Activated naive CD8-positive, alpha-beta T cell treated with anti-CD3 and anti-CD28 coated beads, Interleukin-2, amount 10 ng/mL, durations not matched to agents 7 days and 5 days (primary cell): ENCODE data around the gene SORCS1. TPM values are rescaled to one million over a fixed set of nuclear protein-coding genes. Genes with fewer than 3 reads are reported as not detected.
"Not testable (repeated sequence)": the region's sequence is repeated elsewhere in the genome, so short reads cannot be mapped to it uniquely, and the experiment has no call there.

ENCODE experiments used
- ATAC-seq: fragments of 150-1000 bp; cut with Tn5 transposase; one replicate; pipeline ENCODE4 v1.10.0; 2021; ENCODE audit warnings: low read depth, moderate library complexity
- POLR2A ChIA-PET: fragments of 350-600 bp; sonication (Branson Sonifier 250); formaldehyde crosslinking; loops from one replicate; lab custom pipeline; 2021; ENCODE audit warnings: antibody characterized with exemption; lab: Charles Lee
- DNase-seq: peaks from one replicate; pipeline ENCODE4 v3.0.0; 2021
- H3K27ac Mint-ChIP-seq: one replicate; pipeline ENCODE4 v1.8.0; 2022; ENCODE audit warnings: mild to moderate bottlenecking, mixed read lengths
- H3K27me3 Mint-ChIP-seq: one replicate; pipeline ENCODE4 v1.8.0; 2022; ENCODE audit warnings: mild to moderate bottlenecking, moderate library complexity, mixed read lengths
- H3K36me3 Mint-ChIP-seq: one replicate; pipeline ENCODE4 v1.8.0; 2021; ENCODE audit warnings: mild to moderate bottlenecking, mixed read lengths
- H3K4me1 Mint-ChIP-seq: one replicate; pipeline ENCODE4 v1.8.0; 2021; ENCODE audit warnings: mixed read lengths
- H3K4me3 Mint-ChIP-seq: one replicate; pipeline ENCODE4 v1.8.0; 2022; ENCODE audit warnings: mild to moderate bottlenecking, moderate library complexity, mixed read lengths
- H3K9me3 Mint-ChIP-seq: one replicate; pipeline ENCODE4 v1.8.0; 2021; ENCODE audit warnings: mixed read lengths
- total RNA-seq, 2 experiments: library from RNA; stranded (reverse); gene quantifications; one replicate each; pipeline ENCODE4 v1.2.3, GENCODE V29; 2021

Gene SORCS1
- total RNA-seq, 2 experiments from 2014 or later = not detected

DNA sequence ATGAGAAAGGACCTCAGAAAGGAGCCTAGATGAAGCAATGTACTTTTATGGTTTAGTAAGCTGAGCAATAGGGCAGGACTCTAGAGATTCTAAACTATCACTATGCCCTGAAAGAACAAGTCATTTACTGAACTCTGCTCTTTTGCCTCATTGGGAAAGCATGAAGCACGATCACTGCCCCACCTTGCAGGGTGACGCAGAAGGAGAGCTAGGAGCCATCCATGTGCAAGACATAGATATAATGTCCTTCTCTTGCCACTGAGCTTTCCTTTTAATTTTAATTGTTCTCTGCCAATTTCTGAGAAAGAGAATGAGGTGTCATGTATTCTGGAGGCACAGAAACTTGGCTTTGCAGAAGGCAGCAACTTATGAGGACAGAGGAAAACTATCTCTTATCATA lies 108.3 kb downstream of the SORCS1 start:
- Mint-ChIP-seq H3K27ac (no peak overlapping the region), H3K4me3 (no peak overlapping the region), H3K4me1 (no peaks in the 10 kb centered on the region), H3K9me3 (no peaks in the 10 kb centered on the region), H3K36me3 (no peaks in the 10 kb centered on the region), H3K27me3 (no peaks in the 10 kb centered on the region)
- DNase-seq (no peak), ATAC-seq (no peak)
- POLR2A ChIA-PET = no interaction called here

DNA sequence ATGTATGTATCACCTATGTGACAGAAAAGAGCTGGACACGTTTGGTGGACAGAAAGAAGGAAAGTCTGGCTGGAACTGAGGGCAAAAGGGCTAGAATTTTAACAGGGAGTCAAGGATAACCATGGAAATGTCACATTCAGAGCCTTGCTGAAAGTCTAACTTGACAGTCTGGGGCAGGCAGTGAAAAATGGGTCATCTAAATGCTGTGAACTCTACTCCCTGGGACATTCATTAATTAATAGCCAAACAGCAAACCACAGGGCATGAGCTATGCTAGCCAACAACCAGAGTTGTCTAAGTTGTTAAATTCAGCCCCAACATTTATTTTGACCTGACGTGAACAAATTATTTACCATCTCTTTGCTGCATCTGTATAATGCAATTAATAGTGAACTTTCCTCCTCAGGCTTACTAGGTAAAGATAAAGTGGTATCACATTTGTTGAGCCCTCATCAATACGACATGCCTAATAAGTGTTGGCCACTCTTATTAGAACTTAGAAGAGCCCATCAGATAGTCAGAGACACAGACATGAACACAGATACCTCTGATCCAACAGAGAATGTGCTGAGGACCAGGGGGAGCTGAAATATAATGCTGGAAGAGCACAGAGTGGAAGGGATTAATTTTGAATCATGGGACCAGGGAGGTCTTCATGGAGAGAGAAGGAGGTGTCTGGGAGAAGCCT lies 109.9 kb downstream of the SORCS1 start:
- POLR2A ChIA-PET = no interaction called here
- Mint-ChIP-seq H3K27me3 (no peaks in the 10 kb centered on the region), H3K27ac (no peak overlapping the region), H3K36me3 (no peaks in the 10 kb centered on the region), H3K4me1 (no peaks in the 10 kb centered on the region), H3K4me3 (no peak overlapping the region), H3K9me3 (no peaks in the 10 kb centered on the region)
- no peak for ATAC-seq
- no peak for DNase-seq

DNA sequence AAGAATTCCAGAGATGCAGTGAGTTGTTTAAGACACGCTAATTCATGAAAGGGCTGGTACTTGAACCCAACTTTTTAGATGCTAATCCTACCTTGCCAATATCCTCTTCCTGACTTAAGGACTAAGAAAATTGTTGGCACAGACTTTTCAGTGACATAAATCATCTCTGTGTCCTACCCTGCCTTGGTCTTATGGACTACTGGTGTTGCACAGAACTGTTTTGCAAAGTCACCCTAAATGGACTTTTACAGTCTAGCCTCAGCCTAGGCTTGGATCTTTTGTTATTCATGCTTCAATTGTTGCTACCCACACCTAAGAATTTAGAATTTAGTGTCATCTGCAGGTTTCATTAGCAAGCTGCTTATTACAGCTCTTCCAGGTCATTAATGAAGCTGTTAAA lies 112.7 kb downstream of the SORCS1 start:
- DNase-seq (no peak), ATAC-seq (no peak)
- no peaks in the 10 kb centered on the region for H3K36me3 Mint-ChIP-seq
- POLR2A ChIA-PET = no interaction called here
- no peaks in the 10 kb centered on the region for H3K27me3 Mint-ChIP-seq
- H3K9me3 Mint-ChIP-seq = peaks cover 3% of the 10 kb centered on the region
- no peak overlapping the region for H3K27ac Mint-ChIP-seq
- no peaks in the 10 kb centered on the region for H3K4me1 Mint-ChIP-seq
- no peak overlapping the region for H3K4me3 Mint-ChIP-seq

DNA sequence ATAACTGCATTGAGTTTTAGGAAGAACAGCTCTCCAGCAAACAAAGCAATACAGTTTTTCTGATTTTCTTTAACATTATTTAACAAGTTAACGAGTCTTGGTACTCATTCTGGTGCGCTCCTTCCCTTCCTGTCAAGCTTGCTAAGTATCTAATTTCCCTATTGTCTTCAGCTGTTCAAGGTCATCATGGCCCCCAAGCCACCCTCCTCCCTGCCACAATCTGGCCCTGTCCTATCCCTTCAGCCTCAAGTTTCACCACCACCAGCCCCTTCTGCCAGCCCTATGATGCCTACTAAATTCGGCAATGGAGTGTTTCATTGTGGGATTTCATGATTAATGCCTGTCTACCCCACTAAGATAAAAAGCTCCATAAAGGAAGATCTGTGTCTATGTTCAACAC lies 121.0 kb downstream of the SORCS1 start:
- H3K36me3 Mint-ChIP-seq = no peaks in the 10 kb centered on the region
- POLR2A ChIA-PET = no interaction called here
- DNase-seq = no peak
- H3K27ac Mint-ChIP-seq = no peak overlapping the region
- no peak for ATAC-seq
- no peak overlapping the region for H3K4me3 Mint-ChIP-seq
- no peaks in the 10 kb centered on the region for H3K9me3 Mint-ChIP-seq
- no peaks in the 10 kb centered on the region for H3K27me3 Mint-ChIP-seq
- no peaks in the 10 kb centered on the region for H3K4me1 Mint-ChIP-seq

DNA sequence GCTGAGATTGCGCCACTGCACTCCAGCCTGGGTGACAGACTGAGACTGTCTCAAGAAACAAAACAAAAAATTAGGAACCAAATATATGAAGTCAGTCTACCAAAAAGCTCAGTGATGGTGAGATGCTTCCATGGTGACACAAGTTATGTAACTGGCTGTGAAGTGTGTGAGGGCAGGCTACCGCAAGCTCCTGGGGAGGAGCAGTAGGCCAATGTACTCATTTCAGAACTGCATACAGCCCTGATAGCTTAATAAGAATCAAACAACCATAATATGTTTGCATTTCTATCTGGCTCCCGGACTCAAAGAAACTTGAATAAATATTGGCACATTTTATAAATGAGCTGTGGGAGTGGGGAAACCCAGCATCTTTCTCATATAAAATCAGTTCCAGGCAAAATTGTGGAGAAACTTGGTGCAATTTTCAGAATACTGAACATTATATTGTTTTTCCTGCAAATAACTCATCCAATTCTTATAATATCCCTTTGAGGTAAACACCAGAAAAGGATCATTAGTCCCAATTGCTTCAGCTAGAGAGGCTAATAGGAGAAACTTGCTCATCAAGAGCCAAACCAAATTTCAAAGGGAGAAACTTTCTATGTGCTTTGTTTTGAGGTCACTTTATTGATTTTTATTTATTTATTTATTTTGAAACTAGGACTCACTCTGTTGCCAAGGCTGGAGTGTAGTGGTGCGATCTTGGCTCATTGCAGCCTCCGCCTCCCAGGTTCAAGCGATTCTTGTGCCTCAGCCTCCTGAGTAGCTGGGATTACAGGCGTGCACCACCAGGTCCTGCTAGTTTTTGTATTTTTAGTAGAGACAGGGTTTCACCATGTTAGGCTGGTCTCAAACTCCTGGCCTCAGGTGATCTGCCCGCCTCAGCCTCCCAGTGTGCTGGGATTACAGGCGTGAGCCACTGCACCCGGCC lies 127.0 kb downstream of the SORCS1 start:
- POLR2A ChIA-PET = no interaction called here
- Mint-ChIP-seq H3K27ac (no peak overlapping the region), H3K27me3 (no peaks in the 10 kb centered on the region), H3K4me1 (no peaks in the 10 kb centered on the region), H3K4me3 (no peak overlapping the region), H3K9me3 (peaks cover 3% of the 10 kb centered on the region), H3K36me3 (no peaks in the 10 kb centered on the region)
- DNase-seq (no peak), ATAC-seq (no peak)

DNA sequence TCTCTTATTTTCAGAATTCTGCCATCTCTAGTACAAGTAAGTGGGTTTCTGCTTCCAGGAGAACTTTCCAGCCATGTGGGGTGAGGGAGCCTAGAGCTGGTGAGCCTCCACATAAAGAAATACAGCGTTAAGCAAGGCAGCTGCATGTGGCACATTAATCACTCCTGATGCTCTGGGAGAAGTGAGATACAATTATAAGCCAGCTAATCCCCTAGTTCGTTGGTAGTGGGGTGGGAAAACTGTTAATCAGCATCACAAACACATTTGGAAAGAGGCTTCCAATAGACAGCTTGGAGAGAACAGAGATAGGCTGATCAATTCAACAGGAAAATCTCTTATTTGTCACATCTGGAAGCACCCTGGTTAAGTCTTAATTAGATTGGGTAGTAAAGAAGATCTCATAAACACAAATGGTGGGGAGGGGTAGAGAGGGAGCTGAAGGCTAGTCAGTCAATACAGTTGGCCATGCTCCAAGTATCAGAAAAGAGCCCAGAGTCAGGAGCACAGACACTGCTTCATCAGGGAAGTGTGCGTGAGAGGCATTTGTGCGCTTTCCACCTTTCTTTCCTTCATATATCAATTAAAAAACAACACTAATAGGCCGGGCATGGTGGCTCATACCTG lies 130.6 kb downstream of the SORCS1 start:
- H3K27me3 Mint-ChIP-seq = no peaks in the 10 kb centered on the region
- no peak overlapping the region for H3K27ac Mint-ChIP-seq
- H3K4me1 Mint-ChIP-seq = no peaks in the 10 kb centered on the region
- no peaks in the 10 kb centered on the region for H3K36me3 Mint-ChIP-seq
- no peak for ATAC-seq
- H3K9me3 Mint-ChIP-seq = peaks cover 3% of the 10 kb centered on the region
- DNase-seq = no peak
- POLR2A ChIA-PET = no interaction called here
- H3K4me3 Mint-ChIP-seq = no peak overlapping the region

DNA sequence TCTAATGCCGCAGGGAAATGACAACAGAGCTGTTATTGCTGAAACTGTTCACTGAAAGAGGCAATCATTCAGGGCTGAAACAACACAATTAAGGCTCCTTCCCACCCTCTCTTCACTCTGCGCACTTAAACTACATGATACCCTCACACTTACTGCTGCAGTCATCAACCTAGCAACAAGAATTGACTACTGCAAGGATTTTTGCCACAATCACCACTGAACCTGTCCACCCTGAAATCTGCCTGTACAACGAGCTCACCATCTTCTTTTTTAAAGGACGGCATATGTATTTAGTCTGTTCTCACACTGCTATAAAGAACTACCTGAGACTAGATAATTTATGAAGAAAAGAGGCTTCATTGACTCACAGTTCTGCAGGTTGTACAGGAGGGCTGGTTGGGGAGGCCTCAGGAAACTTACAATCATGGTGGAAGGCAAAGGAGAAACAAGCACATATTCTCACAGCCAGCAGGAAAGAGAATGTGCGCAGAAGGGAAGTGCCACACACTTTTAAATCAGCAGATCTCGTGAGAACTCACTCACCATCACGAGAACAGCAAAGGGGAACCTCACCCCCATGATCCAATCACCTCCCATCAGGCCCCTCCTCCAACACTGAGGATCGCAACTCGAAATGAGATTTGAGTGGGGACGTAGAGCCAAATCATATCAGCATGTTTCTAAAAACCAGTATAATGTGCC lies 131.7 kb downstream of the SORCS1 start:
- Mint-ChIP-seq H3K4me3 (no peak overlapping the region), H3K36me3 (no peaks in the 10 kb centered on the region), H3K27ac (no peak overlapping the region), H3K9me3 (peaks cover 3% of the 10 kb centered on the region), H3K4me1 (no peaks in the 10 kb centered on the region), H3K27me3 (no peaks in the 10 kb centered on the region)
- POLR2A ChIA-PET = no interaction called here
- ATAC-seq (no peak), DNase-seq (no peak)

DNA sequence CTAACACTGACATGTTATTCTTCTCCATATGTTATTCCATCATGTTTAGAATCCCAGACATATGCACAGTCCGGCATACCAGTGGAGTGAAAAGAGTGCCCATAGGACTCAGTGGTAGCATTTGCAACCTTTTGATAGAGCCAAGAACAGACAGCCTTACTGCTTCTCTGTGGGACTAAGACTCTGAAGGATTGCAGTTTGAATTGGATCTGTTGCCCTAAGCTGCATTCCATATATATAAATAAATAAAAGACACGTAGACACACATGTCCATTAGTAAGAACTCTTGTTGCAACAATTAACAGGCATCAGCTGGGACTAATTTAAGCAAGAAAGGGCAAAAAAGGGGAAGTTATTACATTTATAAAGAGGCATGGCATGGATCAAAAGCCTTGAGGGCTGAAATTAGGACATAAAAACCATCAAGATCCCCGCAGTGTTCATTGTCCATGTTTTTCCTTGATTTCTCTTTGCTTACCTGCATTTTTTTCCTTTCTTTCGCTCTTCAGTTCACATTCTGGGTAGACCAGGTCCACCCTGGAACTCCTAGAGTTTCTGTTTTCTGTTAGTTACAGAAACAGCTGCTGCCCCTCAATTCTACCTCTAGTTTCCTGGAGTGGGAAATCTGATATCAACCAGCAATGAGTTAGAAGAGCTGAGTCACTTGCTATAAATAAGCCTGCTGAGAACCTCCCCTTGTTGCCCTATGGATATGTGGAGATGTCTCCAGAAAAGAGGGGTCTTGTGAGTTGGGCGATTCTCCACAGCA lies 132.4 kb downstream of the SORCS1 start:
- ATAC-seq (no peak), DNase-seq (no peak)
- POLR2A ChIA-PET = no interaction called here
- peaks cover 3% of the 10 kb centered on the region for H3K9me3 Mint-ChIP-seq
- H3K27me3 Mint-ChIP-seq = no peaks in the 10 kb centered on the region
- no peak overlapping the region for H3K27ac Mint-ChIP-seq
- no peak overlapping the region for H3K4me3 Mint-ChIP-seq
- H3K36me3 Mint-ChIP-seq = no peaks in the 10 kb centered on the region
- no peaks in the 10 kb centered on the region for H3K4me1 Mint-ChIP-seq

DNA sequence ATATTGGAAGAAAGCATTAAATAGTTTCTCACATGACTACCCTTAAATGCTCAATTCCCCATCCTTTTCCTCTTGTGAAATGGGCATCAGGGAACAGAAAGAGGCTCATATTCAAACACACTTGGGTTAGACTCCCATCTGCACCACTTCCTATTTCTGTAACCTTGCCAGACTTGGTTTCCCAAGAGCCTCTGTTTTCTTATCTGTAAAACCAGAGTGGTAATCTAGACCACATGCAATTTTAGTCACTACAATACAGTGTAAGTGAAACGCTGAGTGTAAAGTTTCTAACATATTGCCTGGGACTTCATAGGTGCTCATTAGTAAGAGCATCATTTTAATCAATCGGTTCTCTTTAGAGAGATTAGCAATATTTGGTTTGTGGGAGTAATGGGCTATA lies 136.3 kb downstream of the SORCS1 start:
- H3K9me3 Mint-ChIP-seq = peaks cover 1% of the 10 kb centered on the region
- POLR2A ChIA-PET = no interaction called here
- no peak overlapping the region for H3K4me3 Mint-ChIP-seq
- H3K4me1 Mint-ChIP-seq = no peaks in the 10 kb centered on the region
- H3K36me3 Mint-ChIP-seq = no peaks in the 10 kb centered on the region
- no peaks in the 10 kb centered on the region for H3K27me3 Mint-ChIP-seq
- no peak for ATAC-seq
- no peak for DNase-seq
- H3K27ac Mint-ChIP-seq = no peak overlapping the region

DNA sequence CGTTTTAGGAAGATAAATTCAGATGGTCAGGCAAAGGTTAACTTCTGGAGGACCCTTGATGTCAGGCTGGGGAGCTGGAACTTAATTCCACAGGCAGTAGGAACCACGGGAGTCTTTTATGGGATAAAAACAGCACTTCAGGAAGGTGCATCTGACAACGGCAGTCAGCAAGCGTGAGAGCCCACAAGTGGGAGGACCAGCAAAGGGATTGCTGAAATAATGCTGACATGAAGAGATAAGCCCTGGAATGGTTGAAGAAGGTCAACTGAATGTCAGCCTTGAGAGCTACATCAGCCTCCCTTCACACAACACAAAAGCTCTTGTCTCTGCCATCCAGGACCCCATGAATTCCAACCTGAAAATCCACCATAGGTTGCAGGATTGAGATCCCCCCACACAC lies 138.8 kb downstream of the SORCS1 start:
- Mint-ChIP-seq H3K27ac (no peak overlapping the region), H3K27me3 (no peaks in the 10 kb centered on the region), H3K36me3 (no peaks in the 10 kb centered on the region), H3K4me1 (no peaks in the 10 kb centered on the region), H3K4me3 (no peak overlapping the region), H3K9me3 (no peaks in the 10 kb centered on the region)
- no peak for ATAC-seq
- DNase-seq = no peak
- POLR2A ChIA-PET = no interaction called here

DNA sequence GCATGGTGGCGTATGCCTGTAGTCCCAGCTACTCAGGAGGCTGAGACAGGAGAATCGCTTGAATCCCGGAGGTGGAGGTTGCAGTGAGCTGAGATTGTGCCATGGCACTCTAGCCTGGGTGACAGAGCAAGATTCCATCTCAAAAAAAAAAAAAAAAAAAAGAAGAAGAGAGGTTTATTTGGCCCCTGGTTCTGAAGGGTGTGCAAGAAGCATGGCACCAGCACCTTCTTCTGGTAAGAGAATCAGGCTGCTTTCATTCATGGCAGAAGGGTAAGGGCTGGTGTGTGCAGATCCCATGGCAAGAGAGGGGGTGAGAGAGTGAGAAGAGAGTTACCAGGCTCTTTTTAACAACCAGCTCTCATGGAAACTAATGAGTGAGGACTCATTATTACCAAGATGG lies 140.5 kb downstream of the SORCS1 start:
- H3K4me1 Mint-ChIP-seq, POLR2A ChIA-PET, H3K36me3 Mint-ChIP-seq, H3K27me3 Mint-ChIP-seq, H3K27ac Mint-ChIP-seq, H3K4me3 Mint-ChIP-seq, ATAC-seq, H3K9me3 Mint-ChIP-seq, DNase-seq: not testable (repeated sequence)

DNA sequence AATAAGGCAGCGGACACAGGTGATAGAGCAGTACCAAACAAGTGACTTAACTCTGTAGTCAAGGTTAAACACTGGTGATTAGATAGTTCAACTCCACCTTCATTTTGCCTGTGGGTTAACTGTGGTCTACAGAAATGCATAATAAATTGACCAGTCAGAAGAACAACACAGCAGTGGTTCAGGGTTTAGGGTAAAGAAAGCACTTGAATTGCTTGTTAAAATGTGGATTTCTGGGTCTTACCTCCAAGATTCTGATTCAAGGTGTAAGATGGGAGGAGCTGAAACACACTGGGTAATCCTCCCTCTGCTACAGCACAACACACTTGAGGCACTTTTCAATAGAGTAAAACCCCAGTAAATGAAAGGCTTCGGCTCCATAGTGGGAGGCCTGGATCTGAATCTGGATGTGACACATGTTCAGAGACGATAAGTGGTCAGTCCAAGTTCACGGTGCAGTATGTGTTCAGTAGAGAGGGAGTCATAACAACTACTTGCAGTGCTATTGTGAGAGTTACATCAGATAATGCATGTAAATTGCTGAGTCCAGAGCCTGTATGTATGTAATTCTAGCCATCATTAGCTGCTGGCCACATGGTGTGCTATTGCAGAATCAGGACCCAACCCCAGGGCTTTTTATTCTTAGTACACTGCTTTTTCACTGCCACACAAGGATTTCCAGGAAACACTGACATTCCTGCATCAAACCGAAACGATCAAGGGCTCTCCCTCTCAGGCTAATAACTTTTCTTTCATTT lies 141.7 kb downstream of the SORCS1 start:
- H3K4me3 Mint-ChIP-seq = no peak overlapping the region
- no peaks in the 10 kb centered on the region for H3K36me3 Mint-ChIP-seq
- H3K27ac Mint-ChIP-seq = no peak overlapping the region
- ATAC-seq (no peak), DNase-seq (no peak)
- H3K9me3 Mint-ChIP-seq = no peaks in the 10 kb centered on the region
- POLR2A ChIA-PET = no interaction called here
- no peaks in the 10 kb centered on the region for H3K27me3 Mint-ChIP-seq
- H3K4me1 Mint-ChIP-seq = no peaks in the 10 kb centered on the region
